Stomach (tissue), 4 donors: Measurements from ENCODE around the gene RHEBL1.

Experiments
- CTCF ChIP-seq, 7 experiments: fragments of 450-650 bp in 4 of 7; fragments of 200-600 bp in 3 of 7; sonication (generic) in 3 of 7; IDR thresholded peaks; one replicate each; pipeline ENCODE4 v1.5.1; 2016 to 2019; ENCODE audit warnings: antibody characterized with exemption in 7 of 7, control low read depth in 2 of 7, mild to moderate bottlenecking in 1 of 7
- POLR2AphosphoS5 ChIP-seq, 3 donors: sonication (generic); formaldehyde crosslinking; IDR thresholded peaks; one replicate each; pipeline ENCODE4 v1.6.1; 2016; ENCODE audit warnings: antibody characterized with exemption in 3 of 3

GRCh38 chr12:49052451-49053208, 17.1 kb downstream of the RHEBL1 start:
- no peak for TF ChIP-seq CTCF (IDR thresholded peaks at IDR 0.05)
- TF ChIP-seq POLR2AphosphoS5 (IDR thresholded peaks at IDR 0.05) = no peak
